Nucleus accumbens (tissue), 56 donors: ENCODE results near the gene LRRIQ1.
"Not testable (repeated sequence)": the region's sequence is repeated elsewhere in the genome, so short reads cannot be mapped to it uniquely, and the experiment has no call there.

ENCODE experiments used
- DNase-seq, 56 donors: peaks; one replicate each; lab custom pipeline; 2025; lab: John Stamatoyannopoulos, UW

The LRRIQ1 gene, protein sequence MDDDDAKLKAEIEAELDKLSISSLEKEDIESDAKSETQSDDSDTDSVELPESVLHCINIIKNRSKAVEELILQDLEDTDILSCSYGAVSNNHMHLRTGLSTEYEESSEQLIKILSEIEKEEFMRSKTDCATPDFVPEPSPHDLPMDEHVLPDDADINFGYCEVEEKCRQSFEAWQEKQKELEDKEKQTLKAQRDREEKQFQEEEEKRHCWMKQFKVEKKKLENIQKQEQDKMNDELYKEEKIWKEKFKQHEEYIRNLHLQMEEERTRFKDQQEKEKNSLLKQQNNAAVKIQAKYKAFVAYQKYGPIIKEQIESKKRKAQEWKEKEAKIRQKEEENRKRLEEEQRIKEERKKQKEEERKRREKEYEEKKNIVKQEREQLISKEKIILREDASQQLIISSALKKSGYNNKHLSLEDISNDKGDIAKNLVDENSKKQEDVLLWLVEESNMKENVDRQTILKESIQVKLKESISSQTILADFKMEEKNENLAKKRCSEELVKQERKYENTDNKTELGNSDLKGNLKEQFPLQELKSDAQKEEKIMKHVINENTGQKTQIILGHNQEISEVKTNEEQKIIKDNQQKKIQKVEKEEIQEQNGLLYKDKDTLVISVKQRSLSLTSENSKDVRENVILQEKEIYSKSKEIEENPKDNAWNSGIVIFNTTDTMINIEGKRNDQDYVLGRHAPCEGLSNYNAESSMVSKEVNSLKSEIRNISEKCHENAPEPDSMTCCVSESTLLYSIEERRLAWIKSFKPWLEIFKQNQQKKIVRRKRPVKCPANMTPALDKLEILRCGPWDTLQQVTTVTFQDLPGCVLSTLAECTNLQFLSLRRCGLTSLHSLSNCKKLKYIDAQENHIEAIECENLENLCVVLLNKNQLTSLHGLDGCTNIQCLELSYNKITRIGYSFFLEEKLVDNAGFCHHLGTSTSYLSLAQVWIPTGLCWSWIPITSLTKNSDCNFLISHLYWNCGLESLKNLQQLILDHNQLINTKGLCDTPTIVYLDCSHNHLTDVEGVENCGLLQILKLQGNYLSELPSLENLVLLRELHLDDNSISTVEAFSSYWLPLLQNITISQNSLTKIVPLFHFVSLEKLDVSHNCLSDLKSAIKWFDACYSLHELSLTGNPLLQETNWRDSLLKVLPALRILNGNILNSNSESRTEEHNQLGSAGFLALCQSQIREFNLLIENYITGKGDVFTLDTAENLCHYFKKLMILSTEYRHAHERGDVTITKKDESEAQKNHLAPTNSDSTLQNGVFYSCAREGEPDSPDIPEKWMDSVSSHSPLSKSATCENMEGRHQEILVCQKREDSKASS (N-terminal part only)

DNA sequence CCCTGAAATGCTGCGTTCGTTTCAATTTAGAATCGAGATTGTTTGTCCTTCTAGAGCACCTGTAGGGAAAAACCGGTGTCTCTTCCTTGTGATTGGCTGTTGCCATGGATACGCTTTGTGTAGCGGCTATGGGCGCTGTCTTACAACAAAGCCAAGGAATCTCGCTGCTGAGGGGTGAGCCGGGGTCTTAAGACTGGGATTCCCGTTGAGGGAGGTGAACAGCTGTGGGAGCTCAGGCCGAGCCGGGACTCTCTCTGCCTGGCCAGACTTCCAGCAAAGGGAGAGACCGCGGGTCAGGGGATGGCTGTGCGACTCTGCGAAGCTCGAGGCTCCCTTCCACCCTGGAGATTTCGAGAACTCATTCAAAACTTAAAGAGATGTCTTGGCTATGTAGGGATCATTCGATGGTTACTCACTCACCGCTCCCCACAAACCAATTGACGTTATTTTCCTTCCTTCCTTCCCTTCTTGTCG lies at the start of gene LRRIQ1, which contains the start of gene TSPAN19:
Gene LRRIQ1 (plus strand): TSS at position 118 of the 474 bp plus-strand sequence. CDS start 1,826 bp downstream, outside the sequence.
Gene TSPAN19 (minus strand): TSS at position 44 of the 474 bp plus-strand sequence. CDS start 6,331 bp downstream, outside the sequence.
- peak in 54 of 56 donors; percentile 11 to 86 (median 63) for DNase-seq

DNA sequence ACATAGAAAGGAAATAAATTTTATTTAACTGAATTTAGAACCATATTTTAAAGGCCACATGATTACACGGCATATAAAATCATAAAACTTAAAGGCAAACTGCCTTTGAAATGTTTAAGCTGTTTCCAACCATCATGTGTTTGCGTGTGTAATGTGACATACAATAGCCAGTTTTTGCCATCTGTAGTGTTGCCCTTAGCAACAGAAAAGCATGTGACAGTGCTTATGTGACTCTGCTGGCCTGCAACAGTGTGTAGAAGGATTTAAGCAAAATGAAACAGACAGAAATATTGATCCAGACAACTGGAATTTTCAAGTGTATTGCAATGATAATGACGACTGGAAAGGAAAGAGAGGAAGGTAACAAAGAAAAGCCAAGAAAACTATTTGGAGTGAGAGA lies 49.6 kb upstream of the LRRIQ1 start:
- peak in 3 of 56 donors; percentile 2 to 23 (median 18) for DNase-seq

DNA sequence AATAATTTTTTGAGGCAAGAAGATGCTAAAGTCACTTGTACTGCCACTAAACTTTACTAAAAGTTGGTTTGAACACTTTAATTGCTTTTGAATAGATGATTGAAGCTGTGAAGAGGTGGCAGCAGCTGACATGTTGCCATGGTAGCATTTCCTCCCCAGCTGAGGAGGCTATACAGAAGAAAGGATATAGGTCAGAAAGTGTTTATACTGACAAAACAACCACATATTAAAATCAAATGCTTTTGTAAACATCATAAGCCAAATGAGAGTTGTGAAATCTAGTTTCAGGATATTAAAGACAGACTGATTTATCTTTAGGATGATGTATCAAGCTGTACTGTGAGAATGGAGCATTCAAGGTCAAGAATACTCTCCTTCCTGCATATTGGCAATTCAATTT lies 41.7 kb upstream of the LRRIQ1 start:
- DNase-seq, result no peak

DNA sequence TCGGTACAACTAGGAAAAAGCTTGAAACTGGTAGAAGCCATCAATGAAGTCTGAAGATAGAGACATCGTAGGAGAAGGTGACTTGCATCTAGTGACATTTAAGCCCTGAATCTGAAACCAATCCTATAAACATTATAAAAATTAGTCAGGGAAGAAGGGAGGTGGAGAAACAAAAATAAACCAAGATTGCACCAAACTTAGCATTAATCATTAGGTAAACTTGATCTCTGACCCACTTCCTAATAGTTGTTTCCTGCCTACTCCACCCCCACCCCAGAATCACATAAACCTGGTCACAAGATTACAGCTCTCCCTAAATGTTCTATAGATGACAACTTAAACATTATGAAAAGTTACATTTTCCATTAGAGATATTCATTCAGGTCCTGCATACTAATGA lies 40.5 kb upstream of the LRRIQ1 start:
- DNase-seq, result no peak

DNA sequence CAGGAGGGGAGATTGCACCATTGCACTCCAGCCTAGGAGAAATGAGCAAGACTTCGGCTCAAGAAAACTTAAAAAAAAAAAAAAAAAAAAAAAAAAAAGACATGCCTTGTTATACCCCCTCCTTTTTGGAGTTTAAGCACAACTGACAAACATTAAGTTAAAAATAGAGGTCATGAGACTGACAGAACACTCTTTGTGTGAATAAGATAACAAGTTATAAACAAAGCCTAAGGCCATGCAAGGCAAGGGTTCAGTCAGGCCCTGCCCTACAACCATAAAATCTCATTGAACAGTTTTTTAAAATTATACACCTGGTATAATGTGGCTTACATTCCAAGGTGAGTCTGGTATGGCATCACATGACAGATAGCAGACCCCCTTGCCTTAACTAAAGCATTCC lies 39.4 kb upstream of the LRRIQ1 start:
- no peak for DNase-seq

DNA sequence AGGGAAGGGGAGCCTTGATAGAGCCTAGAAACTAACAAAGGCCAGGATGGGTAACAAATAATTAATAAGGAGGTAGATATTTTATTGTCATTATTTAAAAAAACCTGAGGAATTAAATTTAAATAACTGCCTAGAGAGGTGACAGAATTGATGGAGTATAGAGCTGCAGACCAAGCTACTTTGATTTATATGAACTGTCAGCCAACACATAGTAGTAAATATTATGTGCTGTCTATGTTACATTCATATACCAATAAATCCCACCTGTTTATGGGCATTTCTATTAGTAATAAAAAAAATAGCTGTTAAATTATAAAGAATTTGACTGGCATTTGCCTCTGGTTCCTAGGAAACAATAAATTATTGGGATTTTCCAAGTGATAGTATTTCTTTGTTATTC lies 37.8 kb upstream of the LRRIQ1 start:
- DNase-seq, result no peak

DNA sequence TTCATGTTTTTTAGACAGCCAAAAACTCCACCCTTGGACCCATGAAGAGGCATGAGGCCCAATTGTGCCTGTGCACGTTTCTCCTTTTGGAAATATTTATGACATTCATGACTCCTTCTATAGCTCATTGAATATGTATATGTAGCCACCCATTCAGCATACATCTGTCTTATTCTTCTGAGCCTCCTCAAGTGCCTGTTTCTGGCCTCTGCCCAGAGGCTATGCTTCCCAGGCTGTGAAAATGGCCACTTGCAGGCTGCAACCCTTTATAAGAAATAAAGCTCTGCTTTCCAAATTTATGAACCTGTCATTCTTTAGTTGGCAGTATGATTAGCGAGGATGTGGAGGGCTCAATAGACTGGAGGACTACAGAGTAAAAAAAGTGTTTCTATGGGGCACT lies 35.4 kb upstream of the LRRIQ1 start:
- DNase-seq, result no peak

DNA sequence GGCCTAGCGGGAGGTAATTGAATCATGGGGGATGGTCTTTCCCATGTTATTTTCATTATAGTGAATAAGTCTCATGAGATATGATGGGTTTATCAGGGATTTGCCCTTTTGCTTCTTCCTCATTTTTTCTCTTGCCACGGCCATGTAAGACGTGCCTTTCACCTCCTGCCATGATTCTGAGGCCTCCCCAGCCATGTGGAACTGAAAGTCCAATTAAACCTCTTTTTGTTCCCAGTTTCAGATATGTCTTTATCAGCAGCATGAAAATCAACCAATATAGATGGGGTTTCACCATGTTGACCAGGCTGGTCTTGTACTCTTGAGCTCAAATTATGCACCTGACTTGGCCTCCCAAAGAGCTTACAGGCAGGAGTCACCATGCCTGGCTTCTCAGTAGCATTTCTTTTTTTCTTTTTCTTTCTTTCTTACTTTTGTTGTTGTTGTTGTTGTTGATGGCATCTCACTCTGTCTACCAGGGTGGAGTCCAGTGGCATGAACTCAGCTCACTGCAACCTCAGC lies 33.3 kb upstream of the LRRIQ1 start:
- no peak for DNase-seq

DNA sequence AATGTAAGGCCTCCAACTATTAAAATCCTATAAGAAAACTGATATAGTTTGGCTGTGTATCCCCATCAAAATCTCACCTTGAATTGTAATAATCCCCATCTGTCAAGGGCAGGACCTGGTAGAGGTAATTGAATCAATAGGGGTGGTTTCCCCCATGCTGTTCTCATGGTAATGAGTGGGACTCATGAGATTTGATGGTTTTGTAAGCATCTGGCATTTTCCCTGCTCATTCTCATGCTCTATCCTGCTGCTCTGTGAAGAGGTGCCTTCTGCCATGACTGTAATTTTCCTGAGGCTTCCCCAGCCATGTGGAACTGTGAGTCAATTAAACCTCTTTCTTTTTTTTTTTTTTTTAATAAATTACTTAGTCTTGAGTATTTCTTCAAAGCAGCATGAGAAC lies 31.9 kb upstream of the LRRIQ1 start:
- no peak for DNase-seq

DNA sequence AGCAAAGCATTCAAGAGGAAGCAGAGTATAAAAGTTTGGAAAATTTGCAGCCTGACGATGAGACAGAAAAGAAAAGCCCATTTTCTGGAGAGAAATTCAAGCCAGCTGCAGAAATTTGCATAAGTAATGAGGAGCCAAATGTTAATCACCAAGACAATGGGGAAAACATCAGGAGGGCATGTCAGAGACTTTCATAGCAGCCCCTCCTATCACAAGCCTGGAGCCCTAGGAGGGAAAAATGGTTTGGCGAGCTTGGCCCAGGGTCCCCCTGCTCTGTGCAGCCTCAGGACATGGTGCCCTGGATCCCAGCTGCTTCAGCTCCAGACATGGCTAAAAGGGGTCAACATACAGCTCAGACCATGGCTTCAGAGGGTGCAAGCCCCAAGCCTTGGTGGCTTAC lies 31.1 kb upstream of the LRRIQ1 start:
- DNase-seq, result not testable (repeated sequence)

DNA sequence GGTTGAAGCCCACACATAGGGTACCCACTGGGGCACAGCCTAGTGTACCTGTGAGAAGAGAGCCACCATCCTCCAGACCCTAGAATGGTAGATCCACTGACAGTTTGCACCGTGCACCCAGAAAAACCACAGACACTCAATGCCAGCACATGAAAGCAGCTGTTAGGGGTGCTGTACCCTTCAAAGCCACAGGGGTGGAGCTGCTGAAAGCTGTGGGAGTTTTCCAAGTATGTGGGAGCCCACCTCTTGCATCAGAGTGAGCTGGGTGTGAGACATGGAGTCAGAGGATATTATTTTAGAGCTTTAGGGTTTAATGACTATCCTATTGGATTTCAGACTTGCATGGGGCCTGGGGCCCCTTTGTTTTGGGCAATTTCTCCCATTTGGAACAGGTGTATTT lies 30.5 kb upstream of the LRRIQ1 start:
- no peak for DNase-seq

DNA sequence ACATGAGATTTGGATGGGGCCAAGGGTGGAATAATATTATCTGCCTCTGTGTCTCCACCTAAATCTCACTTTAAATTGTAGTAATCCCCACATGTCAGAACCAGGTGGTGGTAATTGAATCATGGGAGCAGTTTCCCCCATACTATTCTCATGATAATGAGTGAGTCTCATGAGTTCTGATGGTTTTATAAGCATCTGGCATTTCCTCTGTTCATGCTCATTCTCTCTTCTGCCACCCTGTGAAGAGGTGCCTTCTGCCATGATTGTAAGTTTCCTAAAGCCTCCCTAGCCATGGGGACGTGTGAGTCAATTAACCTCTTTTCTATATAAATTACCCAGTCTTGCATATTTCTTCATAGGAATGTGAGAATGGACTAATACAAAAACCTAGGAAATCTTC lies 29.9 kb upstream of the LRRIQ1 start:
- no peak for DNase-seq

DNA sequence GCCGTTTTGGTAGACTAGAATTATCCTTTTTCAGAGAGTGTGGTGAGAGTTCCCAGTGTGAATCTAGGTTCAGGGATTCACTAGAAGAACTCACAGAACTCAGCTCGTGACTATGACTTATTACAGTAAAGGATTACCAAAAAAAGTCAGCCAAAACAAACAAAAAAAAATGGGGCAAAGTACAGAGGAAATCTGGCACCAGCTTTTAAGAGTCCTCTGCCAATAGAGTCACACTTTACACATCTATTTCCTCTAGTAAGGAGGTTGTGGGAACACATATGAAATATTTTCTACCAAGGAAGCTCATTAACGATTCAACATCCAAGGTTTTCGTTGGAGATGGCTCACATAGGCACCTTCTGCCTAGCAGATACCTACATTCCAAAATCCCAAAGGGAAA lies 28.3 kb upstream of the LRRIQ1 start:
- no peak for DNase-seq

DNA sequence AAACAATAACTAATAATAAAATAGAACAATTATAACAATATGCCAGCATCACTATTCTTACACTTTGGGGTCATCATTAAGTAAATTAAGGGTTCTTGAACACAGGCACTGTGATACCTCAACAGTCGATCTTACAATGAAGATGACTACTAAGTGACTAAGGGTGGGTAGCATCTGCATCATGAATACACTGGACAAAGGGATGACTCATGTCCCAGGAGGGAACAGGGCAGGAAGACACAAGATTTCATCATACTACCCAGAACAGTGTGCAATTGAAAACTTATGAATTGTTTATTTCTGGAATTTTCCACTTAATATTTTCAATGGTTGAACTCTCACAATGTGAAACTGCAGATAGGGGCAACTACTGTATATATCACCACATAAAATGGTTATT lies 19.7 kb upstream of the LRRIQ1 start:
- peak in 12 of 56 donors; percentile 1 to 47 (median 12) for DNase-seq

DNA sequence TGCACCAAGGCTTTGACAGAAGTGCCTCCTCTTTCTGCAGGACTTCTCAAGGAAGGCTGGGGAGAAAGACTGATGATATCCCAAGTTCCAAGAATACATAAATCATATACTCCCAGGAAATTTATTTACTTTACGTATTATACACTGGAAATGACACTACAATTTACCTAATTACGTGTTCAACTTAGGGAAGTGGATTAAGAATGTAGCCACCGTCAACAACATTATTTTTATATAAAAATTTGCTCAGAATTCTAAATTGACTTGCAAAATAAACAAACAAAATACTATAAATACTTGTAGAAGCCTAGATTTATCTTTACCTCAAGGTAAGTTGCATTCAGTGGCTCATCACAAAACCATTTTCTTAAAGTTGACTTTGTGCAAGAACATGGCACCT lies 19.0 kb upstream of the LRRIQ1 start:
- DNase-seq, result no peak

DNA sequence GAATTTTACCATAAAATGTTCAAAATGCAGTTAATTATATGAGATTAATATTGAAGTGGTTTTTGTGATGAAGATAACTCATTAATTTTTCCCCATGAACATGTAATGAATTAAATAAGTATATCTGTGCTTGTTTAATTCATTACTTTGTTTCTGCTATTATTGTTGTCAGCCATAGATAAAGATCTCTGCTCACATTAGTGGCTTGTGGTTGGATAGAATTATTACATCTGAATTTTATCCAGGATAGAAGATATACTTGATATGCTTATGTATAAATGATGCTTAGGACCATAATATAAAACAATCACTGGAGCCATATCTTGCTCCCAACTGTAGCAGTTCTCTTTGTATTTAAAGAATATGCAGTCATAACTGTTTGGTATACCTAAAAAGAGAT lies 18.5 kb upstream of the LRRIQ1 start:
- DNase-seq, result no peak

DNA sequence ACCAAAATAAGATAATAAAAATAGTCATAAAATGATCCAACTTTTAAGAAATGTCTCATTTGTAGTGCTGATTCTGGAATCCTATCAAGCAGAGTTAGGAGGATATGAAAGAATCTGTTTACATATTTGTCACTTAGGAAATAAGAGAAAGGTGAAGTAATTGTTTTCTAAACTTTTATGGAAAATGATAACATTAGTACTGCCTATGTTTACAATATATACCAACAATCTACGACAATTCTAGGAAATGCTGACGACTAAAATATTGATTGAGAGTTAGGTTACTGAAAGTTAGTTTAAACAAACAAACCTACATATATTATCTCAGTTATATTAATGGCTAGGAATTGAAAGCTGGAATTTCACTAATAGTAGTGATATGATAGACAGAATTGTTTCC lies 18.1 kb upstream of the LRRIQ1 start:
- no peak for DNase-seq

DNA sequence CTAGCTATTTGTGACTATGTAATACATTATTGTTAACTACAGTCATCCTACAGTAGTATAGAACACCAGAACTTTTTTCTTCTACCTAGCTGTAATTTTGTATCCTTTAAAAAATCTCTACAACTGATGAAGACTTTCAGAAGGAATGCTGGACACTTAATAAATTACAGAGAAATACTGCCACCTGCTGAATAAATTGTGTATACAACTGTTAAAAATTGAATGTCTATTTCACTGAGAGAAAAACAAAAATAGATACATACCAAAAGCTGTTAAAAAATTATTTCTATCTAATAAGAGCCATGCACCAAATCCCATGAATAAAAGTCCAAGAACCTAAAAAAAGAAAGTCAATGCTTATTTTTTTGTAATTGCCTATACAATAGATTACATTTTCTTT lies 6.7 kb upstream of the LRRIQ1 start:
- DNase-seq, result no peak

DNA sequence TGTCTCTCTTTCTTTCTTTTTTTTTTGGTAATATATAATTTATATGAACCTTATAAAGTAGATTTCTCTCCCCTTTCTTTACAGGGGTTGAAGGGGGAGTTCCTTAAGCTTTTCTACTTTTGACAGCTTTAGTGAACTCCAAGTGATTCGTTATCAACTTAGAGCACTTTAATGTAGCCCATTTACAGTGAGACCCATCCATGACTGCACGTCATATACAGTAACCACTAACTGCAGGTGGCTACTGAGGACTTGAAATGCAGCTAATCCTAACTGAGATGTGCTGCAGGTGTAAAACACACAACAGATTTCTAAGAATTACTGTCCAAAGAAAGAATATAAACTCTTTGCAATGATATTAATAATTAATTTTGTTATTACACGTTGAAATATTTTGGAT lies 582 bp downstream of the LRRIQ1 start:
- no peak for DNase-seq

DNA sequence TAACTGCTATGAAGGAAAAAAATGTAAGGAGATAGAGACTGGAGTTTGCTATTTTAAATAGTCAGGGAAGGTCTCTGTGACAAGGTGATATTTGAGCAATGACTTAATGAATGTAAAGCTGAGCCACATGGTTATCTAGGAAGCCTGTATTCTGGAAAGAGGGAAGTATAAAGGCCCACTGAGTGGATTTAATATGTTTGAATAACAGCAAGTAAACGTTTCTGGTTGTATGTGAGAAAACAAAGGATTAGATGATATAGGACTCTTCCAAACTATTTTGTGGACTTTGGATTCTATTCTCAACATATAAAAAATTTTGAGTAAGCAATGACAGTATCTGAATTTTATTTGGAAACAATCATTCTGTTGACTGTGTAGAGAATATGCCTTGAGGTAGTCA lies 5.2 kb downstream of the LRRIQ1 start:
- no peak for DNase-seq
